ENCODE data around the gene PRR29.
"Not testable (repeated sequence)": the region's sequence is repeated elsewhere in the genome, so short reads cannot be mapped to it uniquely, and the experiment has no call there.

The PRR29 gene

DNA sequence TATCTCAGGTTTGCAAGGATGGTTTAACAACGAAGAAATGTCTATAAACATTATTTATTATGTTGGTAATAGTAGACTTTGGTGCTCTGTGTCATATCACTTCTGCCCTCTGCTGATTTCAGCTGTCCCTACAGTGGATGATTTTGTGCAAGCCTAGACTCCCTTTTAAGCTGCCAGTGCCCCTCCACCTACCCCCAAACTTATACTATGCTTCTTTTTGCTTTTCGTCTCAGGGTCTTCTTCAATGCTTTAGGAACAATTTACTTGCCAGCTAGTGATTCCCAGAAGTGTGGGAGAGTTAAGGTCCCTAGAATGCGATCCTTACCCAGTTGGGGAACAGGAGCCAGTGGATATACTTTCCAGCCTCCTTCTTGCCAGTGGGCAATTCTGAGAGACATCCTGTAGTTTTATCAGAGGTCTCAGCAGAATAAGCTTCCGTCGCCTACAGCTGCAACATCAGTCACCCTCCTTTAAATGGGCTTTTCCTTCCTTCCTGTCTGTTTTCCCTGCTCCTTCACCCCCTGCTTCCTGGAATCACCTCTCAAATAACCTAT lies 18.2 kb downstream of the PRR29 start:
- Histone ChIP-seq H3K9ac (ENCODE audit: low read length) (no peak overlapping the region), H4K20me1 (ENCODE audit: insufficient read depth, low read length) (no peaks in the 10 kb centered on the region), H3K27ac (ENCODE audit: low read length) (peak overlapping the region; percentile 9; the same call in 1 of the 2 replicates), H3K4me3 (ENCODE audit: low read length) (no peak overlapping the region), H3K79me2 (ENCODE audit: low read length) (peaks cover 81% of the 10 kb centered on the region), H3K27me3 (replicated peaks; ENCODE audit: insufficient read depth, low read length) (no peaks in the 10 kb centered on the region), H3K4me1 (ENCODE audit: low read length) (peaks cover 25% of the 10 kb centered on the region), H3K36me3 (replicated peaks; ENCODE audit: insufficient read depth, low read length) (no peaks in the 10 kb centered on the region), H3K4me2 (ENCODE audit: low read depth, low read length) (peak overlapping the region; percentile 15; the same call in 1 of the 2 replicates), H2AFZ (ENCODE audit: low read length) (no peak overlapping the region), H3F3A (ENCODE audit: insufficient read depth, low read length) (peaks cover 36% of the 10 kb centered on the region), H3K9me2 (replicated peaks; ENCODE audit: insufficient read depth, low read length) (no peaks in the 10 kb centered on the region), H3K9me3 (replicated peaks; ENCODE audit: insufficient read depth, low read length) (no peaks in the 10 kb centered on the region)
- TF ChIP-seq, protein P1, sequence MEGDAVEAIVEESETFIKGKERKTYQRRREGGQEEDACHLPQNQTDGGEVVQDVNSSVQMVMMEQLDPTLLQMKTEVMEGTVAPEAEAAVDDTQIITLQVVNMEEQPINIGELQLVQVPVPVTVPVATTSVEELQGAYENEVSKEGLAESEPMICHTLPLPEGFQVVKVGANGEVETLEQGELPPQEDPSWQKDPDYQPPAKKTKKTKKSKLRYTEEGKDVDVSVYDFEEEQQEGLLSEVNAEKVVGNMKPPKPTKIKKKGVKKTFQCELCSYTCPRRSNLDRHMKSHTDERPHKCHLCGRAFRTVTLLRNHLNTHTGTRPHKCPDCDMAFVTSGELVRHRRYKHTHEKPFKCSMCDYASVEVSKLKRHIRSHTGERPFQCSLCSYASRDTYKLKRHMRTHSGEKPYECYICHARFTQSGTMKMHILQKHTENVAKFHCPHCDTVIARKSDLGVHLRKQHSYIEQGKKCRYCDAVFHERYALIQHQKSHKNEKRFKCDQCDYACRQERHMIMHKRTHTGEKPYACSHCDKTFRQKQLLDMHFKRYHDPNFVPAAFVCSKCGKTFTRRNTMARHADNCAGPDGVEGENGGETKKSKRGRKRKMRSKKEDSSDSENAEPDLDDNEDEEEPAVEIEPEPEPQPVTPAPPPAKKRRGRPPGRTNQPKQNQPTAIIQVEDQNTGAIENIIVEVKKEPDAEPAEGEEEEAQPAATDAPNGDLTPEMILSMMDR (IDR thresholded peaks at IDR 0.05; ENCODE audit: low read length), result peak; percentile 44
- no peak for TF ChIP-seq EZH2 (optimal IDR thresholded peaks at IDR 0.05; ENCODE audit: low read depth, low read length)
- no peak for DNase-seq

DNA sequence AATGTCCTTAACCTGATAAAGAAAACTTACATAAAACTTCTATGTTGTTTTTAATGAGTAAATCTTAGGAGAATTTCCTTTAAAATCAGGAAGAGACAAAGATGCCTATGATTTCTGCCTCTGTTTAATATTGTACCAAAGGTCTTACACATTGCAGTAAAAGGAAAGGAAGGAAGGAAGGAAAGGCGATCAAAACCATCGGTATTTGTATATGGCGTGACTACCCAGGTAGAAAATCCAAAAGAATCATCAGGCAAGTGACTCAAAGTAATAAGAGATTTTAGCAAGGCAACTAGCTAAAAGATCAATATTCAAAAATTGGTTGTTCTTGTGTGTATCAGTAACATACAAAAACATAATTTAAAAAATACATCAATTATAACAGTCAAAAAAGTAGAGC lies 18.8 kb downstream of the PRR29 start:
- no peak overlapping the region for H3K9ac ChIP-seq (ENCODE audit: low read length)
- H3K9me2 ChIP-seq (replicated peaks; ENCODE audit: insufficient read depth, low read length), result no peaks in the 10 kb centered on the region
- no peaks in the 10 kb centered on the region for H3K27me3 ChIP-seq (replicated peaks; ENCODE audit: insufficient read depth, low read length)
- no peak overlapping the region; the same call in 1 of the 2 replicates for H3K4me2 ChIP-seq (ENCODE audit: low read depth, low read length)
- no peak overlapping the region for H3K4me3 ChIP-seq (ENCODE audit: low read length)
- peaks cover 38% of the 10 kb centered on the region for H3F3A ChIP-seq (ENCODE audit: insufficient read depth, low read length)
- DNase-seq, result no peak
- no peak overlapping the region for H3K27ac ChIP-seq (ENCODE audit: low read length)
- no peaks in the 10 kb centered on the region for H3K9me3 ChIP-seq (replicated peaks; ENCODE audit: insufficient read depth, low read length)
- H3K36me3 ChIP-seq (replicated peaks; ENCODE audit: insufficient read depth, low read length), result no peaks in the 10 kb centered on the region
- no peaks in the 10 kb centered on the region for H4K20me1 ChIP-seq (ENCODE audit: insufficient read depth, low read length)
- H3K4me1 ChIP-seq (ENCODE audit: low read length), result peaks cover 26% of the 10 kb centered on the region
- TF ChIP-seq EZH2 (optimal IDR thresholded peaks at IDR 0.05; ENCODE audit: low read depth, low read length), result no peak
- TF ChIP-seq, protein P1 (IDR thresholded peaks at IDR 0.05; ENCODE audit: low read length), result no peak
- no peak for TF ChIP-seq EZH2phosphoT487 (IDR thresholded peaks at IDR 0.05; ENCODE audit: low read length)
- H2AFZ ChIP-seq (ENCODE audit: low read length), result no peak overlapping the region
- H3K79me2 ChIP-seq (ENCODE audit: low read length), result peaks cover 74% of the 10 kb centered on the region

DNA sequence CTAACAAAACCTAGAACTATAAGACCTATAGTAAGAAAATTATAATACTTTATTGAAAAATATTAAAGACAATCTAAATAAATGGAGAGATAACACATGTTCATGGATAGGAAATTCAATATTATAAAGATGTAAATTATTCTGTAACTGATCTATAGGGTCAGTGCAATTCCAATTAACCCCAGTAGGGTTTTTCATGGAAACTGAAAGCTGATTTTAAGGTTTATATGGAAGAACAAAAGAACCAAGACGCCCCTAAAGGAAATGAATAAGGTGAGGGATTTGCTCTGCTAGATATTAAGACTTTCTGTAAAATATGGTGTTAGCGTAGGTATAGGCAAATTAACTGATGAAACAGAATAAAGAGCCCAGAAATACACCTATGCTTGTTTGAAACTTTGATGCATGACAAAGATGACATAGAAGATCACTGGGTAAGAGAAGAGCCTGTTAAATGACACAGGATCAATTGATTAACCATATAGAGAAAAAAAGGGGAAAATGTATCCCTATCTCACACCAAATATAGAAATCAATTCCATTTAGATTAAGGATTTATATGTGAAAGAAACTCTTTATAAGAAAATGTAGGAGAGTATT lies 19.3 kb downstream of the PRR29 start:
- Histone ChIP-seq H2AFZ (ENCODE audit: low read length) (no peak overlapping the region), H3K9me3 (replicated peaks; ENCODE audit: insufficient read depth, low read length) (no peaks in the 10 kb centered on the region), H3K79me2 (ENCODE audit: low read length) (peaks cover 70% of the 10 kb centered on the region), H3K36me3 (replicated peaks; ENCODE audit: insufficient read depth, low read length) (no peaks in the 10 kb centered on the region), H3K27me3 (replicated peaks; ENCODE audit: insufficient read depth, low read length) (no peaks in the 10 kb centered on the region), H3K9ac (ENCODE audit: low read length) (no peak overlapping the region), H3K4me3 (ENCODE audit: low read length) (no peak overlapping the region), H3F3A (ENCODE audit: insufficient read depth, low read length) (peaks cover 42% of the 10 kb centered on the region), H3K9me2 (replicated peaks; ENCODE audit: insufficient read depth, low read length) (no peaks in the 10 kb centered on the region), H3K27ac (ENCODE audit: low read length) (no peak overlapping the region), H3K4me1 (ENCODE audit: low read length) (peaks cover 26% of the 10 kb centered on the region), H3K4me2 (ENCODE audit: low read depth, low read length) (no peak overlapping the region), H4K20me1 (ENCODE audit: insufficient read depth, low read length) (no peaks in the 10 kb centered on the region)
- TF ChIP-seq EZH2 (optimal IDR thresholded peaks at IDR 0.05; ENCODE audit: low read depth, low read length) (no peak), EZH2phosphoT487 (IDR thresholded peaks at IDR 0.05; ENCODE audit: low read length) (no peak)
- TF ChIP-seq, protein P1 (IDR thresholded peaks at IDR 0.05; ENCODE audit: low read length), result peak; percentile 31; the same call in 1 of the 2 replicates
- DNase-seq, result no peak

DNA sequence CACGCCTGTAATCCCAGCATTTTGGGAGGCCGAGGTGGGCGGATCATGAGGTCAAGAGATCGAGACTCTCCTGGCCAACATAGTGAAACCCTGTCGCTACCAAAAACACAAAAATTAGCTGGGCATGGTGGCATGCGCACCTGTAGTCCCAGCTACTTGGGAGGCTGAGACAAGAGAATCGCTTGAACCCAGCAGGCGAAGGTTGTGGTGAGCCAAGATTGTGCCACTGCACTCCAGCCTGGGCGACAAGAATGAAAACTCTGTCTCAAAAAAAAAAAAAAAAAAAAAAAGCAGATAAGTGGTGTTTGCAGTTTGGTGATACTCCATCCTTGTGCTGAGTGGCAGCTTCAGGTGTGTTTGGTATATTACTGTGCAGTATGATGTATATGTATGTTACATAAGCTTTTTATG lies 21.4 kb downstream of the PRR29 start:
- not testable (repeated sequence) for H4K20me1 ChIP-seq (ENCODE audit: insufficient read depth, low read length); H3K36me3 ChIP-seq (replicated peaks; ENCODE audit: insufficient read depth, low read length); H3K9me2 ChIP-seq (replicated peaks; ENCODE audit: insufficient read depth, low read length); H3K9me3 ChIP-seq (replicated peaks; ENCODE audit: insufficient read depth, low read length); H2AFZ ChIP-seq (ENCODE audit: low read length); H3K27me3 ChIP-seq (replicated peaks; ENCODE audit: insufficient read depth, low read length)
- Histone ChIP-seq H3K4me1 (ENCODE audit: low read length) (peaks cover 26% of the 10 kb centered on the region), H3K27ac (ENCODE audit: low read length) (peak overlapping the region; percentile 96), H3K79me2 (ENCODE audit: low read length) (peaks cover 51% of the 10 kb centered on the region), H3K9ac (ENCODE audit: low read length) (peak overlapping the region; percentile 90), H3K4me2 (ENCODE audit: low read depth, low read length) (peak overlapping the region; percentile 89), H3K4me3 (ENCODE audit: low read length) (peak overlapping the region; percentile 79), H3F3A (ENCODE audit: insufficient read depth, low read length) (peaks cover 52% of the 10 kb centered on the region)
- peak; percentile 34 for DNase-seq

Measured in MM.1S (cell line).